Measurements from ENCODE around the gene BTBD19.
"Not testable (repeated sequence)": the region's sequence is repeated elsewhere in the genome, so short reads cannot be mapped to it uniquely, and the experiment has no call there.

The BTBD19 gene

DNA sequence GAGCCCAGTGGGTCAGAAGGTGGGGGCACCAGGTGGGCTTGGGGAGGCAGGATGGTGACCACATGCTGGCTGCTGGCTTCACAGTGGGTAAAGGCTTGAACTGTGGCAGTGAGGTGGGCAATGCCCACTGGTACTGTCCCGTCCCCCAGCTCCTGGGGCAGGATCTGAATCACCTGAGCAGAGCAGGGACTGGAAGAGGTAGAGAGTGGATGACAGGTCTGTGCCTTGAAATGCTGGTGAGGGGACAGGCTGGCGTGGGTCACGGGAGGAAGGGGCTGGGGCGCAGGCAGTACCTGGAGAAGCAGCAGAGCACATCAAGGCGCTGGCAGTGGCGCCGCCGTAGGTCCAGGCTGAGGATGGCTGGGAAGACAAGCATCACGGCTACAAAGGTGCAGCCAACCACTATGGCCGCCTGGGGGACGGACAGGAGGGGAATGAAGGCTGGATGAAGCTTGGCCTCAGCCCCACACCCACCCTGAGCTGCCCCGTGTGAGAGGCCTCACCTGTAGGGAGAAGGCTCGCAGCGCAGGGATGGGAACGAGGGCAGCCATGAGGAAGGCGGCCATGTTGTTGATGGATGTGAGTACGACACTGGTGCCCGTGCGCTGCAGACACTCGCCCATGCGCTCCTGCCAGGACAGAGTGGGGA lies 19.8 kb downstream of the BTBD19 start:
- DNase-seq (ENCODE audit: low read depth, low spot score) = no peak

DNA sequence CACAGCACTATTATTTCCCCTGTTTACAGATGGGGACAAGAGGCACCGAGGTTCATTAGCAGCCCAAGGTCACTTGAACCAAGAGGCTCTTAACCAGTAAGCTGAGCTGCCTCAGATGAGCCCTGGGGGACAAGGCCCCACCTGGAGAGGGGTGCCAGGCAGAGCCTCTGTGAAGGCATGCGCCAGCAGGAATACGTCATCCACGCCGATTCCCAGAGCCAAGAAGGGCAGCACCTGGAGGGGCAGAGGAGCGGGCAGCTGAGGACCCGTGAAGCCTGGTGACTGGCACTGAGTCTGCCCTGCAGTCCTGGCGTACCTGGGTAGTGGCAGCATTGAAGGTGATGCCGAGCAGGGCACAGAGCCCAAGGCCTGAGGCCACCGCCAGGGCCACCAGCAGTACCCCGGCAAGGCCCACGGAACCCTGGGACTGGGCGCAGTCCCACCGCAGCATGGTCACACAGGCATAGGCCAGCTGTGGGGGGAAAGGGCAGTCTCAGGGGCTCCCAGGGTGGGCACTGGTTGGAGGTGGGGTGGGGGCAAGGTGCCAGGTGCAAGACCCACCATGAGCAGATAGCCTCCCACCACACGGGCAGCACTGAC lies 20.6 kb downstream of the BTBD19 start:
- no peak for DNase-seq (ENCODE audit: low read depth, low spot score)

DNA sequence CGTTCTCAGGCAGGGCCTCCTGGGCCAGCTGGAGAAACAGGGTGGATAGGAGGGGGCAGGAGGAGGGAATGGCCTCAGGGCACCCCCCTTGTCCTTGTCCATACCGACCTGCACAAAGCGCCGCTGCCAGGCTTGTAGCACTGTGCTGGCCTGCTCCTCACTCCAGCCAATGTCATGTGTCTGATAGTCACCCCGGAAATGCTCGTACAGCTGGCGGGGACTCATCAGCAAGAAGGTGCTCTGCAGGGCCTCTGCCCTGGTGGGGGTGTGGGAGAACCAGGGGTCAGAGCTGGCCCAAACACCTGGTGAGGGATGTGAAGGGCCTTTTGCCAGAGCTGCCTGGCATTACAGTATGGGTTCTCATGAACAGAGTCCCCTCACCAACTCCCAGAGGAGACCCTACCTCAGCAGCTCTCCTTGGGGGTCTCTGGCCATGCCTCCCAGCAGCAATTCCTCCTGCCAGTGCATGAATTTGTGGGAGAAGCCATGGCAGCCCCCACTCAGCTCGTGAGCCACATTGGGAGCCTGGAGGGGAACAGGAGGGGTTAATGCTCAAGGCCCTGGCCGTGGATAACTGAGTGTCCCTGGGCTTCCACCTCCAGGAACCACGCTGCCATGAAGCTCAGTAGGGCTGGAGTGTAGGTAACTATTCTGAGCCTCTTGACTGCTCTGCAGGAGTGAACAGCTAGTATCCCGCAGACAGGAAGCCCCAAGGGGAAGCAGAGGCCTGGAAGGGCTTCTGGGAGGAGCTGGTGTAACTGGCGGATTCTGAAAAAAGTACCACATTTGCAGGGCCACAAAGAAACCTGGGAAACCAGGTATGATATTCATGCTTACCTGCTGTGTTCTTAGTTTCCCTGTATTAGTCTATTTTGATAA lies 21.4 kb downstream of the BTBD19 start:
- no peak for DNase-seq (ENCODE audit: low read depth, low spot score)

DNA sequence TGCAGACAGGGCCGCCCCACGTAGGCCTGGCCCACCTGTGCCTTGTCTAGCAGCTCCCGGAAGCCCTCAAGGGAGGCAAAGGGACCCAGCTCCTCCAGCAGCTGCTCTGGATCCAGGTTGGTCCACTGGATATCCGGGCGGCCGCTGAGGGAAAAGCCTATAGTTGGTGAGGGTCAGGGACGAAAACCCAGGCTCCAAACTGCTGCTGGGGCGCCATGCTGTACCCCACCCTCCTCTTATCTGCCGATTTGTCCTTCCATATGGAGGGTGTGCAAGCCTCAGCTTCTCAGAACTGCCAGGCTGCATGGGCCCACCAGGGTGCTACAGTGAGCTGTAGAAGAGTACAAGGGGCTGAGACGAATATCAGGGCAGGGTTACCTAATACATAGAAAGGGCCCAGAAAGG lies 22.6 kb downstream of the BTBD19 start:
- DNase-seq (ENCODE audit: low read depth, low spot score) = no peak

DNA sequence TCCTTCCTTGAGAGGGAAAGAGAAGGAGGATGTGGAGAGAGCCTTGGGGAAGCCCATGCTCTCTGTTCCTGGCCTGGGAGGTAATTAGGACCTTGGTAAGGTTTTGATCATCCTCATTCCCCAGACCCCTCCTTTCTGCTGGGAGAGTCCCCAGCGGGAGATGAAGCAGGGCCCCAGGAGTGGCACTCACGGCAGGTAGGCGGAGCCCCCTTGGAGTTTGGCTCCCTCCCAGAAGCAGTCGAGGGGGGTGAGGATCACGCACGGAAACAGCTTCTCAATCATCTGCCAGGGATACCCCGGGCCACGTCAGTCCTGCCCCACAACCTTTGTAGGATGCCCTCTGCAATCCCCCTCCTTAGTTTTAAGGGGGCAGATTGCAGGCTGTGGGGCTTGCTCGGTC lies 23.2 kb downstream of the BTBD19 start:
- no peak for DNase-seq (ENCODE audit: low read depth, low spot score)

DNA sequence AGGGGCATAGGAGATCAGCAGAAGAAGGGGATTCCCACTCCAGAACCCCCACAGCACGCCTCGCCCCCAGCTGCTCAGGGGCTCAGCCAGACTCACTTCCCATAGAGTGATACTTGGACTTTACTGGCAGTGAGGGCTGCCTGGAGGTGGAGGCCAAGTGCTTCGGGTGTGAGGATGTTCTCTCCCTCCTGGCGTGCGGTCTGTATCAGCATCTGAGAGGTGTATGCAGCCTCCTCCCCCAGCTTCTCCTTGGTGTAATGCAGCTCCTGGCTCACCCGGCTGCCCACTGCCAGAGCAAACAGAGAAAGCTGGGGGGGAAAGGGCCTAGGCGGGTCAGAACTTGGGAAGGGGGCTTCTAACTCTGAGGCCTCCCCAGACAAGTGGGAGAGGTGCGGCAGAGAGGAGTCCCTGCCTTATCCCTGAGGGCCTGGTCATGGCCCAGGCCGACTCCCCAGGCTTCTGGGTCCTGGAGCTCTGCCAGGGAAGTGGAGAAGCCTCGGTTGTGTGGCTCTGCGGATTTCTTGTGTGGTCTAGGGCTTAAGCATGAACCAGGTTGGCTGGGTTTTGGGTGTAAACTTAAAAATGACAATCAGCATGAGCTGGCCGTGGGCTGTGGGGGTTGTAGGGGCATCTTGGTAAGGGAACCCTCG lies 23.9 kb downstream of the BTBD19 start:
- DNase-seq (ENCODE audit: low read depth, low spot score) = no peak

DNA sequence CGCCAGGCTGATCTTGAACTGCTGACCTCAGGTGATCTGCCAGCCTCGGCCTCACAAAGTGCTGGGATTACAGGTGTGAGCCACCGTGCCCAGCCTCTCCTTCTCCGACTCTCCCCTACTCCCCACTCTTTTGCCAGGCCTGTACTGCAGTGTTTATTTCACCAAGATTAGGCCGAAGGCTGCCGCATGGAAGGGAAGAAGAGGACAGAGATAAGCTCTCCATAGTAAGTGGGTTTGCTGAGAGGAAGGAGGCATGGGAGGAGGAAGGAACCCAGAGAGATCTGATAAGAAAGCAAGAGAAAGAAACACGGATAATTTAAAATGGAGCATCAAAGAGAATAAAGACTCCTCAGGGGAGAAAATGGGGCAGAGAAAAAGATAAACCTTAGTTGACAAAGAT lies 26.0 kb downstream of the BTBD19 start:
- no peak for DNase-seq (ENCODE audit: low read depth, low spot score)

DNA sequence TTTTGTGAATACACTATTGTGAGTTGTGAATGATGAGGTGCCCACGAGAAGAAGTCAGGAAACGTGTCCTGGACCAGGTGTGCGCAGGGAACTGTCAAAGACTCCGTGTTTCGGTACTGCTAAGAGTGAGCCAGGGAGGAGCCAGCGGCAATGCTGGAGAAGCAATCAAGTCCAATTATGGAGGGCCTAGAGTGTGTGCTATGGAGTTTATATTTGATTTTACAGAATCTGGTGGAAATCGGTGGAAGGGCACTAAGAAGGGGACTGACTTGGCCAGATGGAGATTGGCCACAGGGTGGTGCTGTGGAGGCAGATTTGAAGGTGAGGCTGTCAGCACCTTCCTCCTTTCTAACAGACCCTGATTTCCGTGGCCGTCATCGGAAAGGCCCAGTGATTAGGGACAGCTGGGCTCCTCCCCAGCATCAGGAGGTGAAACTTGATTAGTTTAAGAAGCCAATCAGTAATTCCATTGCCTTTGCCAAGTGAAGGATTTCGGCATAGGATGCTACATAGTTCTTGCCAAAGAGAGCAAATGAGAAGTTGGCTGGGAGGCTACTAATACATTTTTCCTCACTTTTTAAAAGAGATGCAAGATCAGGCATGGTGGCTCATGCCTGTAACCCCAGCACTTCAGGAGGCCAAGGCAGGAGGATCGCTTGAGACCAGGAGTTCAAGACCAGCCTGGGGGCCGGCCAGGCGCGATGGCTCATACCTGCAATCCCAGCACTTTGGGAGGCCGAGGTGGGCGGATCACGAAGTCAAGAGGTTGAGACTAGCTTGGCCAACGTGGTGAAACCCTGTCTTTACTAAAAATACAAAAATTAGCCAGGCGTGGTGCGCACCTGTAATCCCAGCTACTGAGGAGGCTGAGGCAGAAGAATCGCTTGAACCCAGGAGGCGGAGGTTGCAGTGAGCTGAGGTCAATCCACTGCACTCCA lies 27.7 kb downstream of the BTBD19 start:
- no peak for DNase-seq (ENCODE audit: low read depth, low spot score)

DNA sequence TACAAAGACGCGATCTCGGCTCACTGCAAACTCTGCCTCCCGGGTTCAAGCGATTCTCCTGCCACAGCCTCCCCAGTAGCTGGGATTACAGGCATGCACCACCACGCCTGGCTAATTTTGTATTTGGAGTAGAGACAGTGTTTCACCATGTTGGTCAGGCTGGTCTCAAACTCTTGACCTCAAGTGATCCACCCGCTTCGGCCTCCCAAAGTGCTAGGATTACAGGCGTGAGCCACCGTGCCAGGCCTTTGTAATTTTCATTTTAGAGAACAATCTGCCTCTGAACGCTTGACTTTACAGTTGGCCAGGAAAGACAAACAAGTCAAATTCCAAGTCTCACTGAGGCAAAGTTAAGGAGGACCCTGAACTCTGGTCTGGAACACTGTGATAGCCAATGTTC lies 30.0 kb downstream of the BTBD19 start:
- not testable (repeated sequence) for DNase-seq (ENCODE audit: low read depth, low spot score)

DNA sequence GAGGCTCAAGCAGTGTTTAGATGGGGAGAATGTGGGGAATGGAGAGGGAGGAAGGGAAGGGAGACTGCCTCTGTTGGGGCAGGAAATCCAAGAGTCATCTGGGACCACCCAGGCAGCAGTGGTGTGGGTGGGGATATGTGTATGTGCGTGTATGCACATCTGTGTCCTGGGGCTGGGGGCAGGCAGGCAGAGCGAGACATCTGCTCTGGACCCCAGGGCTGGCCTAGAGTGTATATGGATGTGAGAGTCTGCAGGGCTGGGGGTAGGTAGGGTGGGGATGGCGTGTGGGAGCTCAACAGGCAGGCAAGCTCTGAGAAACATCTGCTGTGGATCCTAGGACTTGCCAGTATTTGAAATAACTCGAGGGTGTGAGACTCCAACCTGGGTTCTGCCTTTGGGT lies 31.3 kb downstream of the BTBD19 start:
- DNase-seq (ENCODE audit: low read depth, low spot score) = no peak

DNA sequence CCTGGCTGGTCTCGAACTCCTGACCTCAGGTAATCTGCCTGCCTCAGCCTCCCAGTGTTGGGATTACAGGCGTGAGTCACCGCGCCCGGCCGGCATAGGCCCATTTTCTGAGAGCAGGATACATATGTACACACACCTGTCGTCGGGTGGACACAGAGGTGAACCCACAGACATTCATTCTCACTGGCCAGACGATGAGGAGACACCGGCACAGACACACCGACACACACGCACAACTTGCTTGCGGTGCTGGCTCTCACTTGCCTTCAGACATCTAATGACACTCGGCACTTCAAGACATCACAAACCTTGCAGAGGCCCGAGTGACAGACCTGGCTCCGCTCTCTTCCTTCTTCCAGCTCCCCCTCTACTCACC lies 34.2 kb downstream of the BTBD19 start:
- no peak for DNase-seq (ENCODE audit: low read depth, low spot score)

DNA sequence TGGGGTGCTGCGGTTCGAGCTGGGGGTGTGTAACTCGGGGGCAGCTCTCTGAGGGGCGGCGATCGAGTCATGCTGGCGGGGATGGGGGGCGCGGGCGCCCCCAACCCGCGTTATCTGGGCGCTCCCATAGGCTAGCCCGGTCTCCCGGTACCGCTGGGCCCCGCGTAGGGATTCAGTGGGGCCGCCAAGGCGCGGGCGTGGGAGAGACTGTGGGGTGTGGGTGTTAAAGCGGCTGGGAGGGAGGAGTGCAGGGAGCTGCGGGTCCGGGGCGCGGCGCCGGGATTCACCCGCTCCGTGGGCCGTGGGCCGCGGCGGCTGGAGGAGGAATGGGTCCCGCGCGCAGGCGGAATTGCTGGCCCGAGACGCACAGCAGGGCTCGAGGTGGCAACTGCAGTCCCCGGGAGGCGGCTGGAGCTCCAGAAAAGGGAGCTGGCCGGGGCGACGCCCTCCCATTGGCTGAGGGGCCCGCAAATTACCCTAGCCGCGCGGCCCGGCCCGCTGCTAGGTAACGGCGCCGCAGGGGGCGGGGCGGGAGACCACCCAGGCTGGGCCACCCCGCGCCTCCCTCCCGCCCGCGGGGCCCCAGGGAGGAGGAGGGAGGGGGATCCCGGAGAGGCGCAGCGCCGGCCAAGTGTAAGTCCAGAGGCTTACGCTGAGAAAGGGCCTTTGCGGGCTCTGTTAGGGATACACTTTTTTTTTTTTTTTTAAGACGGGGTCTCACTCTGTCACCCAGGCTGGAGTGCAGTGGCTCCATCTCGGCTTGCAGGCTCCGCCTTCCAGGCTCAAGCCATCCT lies 34.7 kb downstream of the BTBD19 start, which contains the start of gene PTCH2:
TSS of gene PTCH2 (minus strand) at position 392 of the 794 bp plus-strand sequence. CDS start at position 71, 321 bp downstream.
- DNase-seq (ENCODE audit: low read depth, low spot score) = no peak

DNA sequence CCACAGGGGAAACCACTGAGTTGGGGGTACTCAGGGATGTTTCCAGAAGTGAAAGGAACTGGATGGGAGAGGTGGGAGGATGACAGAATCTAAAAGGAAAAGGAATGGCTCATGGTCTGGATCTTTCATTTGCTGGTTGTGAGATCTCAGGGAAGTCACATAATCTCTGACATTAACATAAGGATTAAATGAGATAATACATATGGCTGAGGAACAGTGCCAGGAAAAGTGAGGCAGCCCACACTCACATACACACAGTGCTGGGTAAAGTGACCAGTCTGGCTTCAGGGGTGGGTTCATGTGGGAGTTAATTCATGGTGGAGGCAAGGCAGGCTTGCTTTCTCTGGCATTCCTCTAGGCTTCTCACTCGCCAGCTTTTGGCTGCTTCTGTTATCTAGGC lies 38.7 kb downstream of the BTBD19 start:
- DNase-seq (ENCODE audit: low read depth, low spot score) = no peak

DNA sequence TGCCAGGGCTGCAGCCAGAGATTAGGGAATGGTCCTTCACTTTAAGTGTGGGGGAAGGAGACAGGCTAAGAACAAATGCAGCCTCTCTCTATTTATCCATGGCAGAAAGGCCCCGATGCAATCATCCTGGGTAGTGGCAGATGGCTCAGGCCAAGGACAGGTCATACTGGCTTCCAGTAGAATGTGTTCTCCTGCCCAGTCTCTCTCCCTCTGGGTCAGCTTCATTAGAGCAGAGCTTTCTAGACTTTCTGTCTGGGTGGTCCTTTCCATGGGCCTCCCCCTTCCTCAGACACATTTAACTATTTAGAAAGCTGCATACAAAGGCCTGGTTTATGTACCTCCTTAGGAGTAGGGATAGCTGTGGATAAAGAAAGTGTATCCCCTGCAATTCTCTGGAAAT lies 39.5 kb downstream of the BTBD19 start:
- DNase-seq (ENCODE audit: low read depth, low spot score) = no peak

DNA sequence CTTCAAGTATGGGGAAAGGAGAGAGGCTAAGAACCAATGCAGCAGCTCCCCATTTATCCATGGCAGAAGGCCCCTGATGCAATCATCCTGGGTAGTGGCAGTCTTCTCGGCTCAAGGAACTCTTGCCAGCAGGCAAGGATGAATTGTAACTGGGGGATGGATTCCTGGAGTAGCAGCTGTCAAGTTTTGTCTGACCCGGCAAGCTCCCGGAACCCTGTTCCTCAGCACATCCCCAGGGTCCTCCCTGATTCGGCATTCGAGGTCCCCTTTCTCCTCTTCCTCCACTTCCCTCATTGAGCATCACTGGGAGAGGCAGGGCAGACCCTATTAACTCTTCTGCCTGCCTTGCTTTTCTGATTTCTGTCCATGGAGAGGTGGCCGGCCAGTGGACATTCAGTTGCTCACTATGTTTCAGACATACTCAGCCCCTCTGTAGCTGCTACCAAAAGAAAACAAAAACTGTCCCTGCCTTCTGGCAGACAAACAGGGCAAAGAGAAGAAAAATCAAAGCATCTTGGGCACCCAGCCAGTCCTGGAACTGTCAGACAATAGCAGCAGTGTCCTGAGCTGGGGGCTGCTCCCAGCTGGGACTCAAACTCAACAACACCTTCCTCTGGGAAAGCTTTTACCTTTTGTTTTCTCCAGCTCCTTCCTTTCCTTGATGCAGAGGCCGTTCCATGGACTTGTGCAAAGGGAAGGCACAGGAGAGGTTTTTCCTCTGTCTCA lies 40.3 kb downstream of the BTBD19 start:
- DNase-seq (ENCODE audit: low read depth, low spot score) = no peak

DNA sequence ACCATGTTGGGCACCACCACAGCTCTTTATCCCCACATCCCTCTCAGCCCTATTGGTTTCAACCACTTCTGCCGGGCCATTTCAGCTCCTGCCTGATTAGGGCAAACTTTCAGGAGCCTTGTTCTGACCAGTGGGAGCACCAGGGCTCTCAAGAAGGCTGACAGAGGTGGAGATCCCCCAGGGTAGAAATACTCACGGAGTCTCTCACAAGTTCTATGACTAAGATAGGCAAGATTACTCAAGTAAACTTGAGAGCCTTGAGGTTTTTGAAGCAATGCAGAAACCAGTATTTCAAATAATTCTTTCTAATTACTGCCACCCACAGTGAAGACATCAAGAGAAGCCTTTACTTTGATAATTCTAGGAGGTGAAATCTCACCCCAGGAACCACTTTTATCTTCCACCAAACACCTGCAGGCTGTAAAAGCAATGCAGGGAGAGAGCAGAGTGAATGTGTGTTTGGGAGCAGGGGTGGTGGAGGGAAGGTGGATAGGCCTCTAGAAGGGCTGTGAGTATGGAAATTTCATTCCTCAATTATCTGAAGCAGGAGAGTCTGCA lies 41.3 kb downstream of the BTBD19 start:
- no peak for DNase-seq (ENCODE audit: low read depth, low spot score)

DNA sequence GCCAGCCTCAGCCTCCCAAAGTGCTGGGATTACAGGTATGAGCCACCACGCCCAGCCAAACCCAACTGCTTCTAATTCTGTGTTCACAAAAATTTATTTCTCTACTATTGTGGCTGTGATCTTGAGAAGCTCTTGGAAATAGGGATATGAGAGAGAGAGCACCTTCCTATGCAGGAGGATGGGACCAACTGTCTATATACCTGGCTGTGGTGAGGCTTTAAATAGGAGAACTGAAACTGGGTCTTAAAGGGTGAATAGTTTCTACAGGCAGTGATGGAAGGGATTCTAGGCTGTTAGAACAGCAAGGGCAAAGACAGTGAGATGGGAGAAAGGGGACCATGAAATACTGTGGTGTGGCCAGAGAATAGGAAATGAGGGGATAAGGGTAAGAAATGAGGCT lies 43.0 kb downstream of the BTBD19 start:
- no peak for DNase-seq (ENCODE audit: low read depth, low spot score)

DNA sequence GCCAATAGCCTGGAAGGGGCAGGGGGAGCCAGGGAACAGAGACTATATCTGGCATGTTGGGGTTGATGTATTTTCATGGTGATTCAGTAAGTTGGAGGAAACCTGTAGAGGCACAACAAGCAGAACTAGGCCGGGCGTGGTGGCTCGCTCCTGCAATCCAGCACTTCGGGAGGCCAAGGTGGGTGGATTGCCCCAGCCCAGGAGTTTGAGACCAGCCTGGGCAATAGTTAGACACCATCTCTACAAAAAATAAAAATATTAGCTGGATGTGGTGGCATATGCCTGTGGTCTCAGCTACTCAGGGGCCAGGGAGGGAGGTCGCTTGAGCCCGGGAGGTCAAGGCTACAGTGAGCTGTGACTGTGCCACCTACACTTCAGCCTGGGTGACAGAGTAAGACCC lies 44.9 kb downstream of the BTBD19 start:
- no peak for DNase-seq (ENCODE audit: low read depth, low spot score)

DNA sequence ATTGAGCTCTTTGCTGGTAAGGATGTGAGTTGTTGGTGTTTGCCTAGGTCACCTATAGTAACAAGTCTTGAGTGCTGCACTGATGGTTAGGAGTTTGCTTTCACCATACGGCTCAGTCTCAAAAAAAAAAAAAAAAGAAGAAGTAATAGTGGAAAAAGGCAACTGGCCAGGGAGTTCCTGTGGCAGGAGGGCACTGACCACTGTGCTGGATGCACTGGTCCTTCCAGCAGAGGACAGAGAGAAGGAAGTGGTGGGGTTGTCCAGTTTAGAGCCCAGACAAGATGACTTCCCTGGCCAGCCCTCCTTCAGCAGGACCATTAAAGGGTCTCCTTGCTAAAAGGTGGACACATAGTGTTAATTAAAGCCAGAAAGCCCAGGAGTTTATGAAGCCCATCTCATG lies 46.6 kb downstream of the BTBD19 start:
- no peak for DNase-seq (ENCODE audit: low read depth, low spot score)
